NCI-H2196 (cell line): ENCODE results near the gene FXYD6.
A peak's percentile ranks its signal among the peaks of the same experiment; 100 is the strongest.
"Not testable (repeated sequence)": the region's sequence is repeated elsewhere in the genome, so short reads cannot be mapped to it uniquely, and the experiment has no call there.

Source experiments
- DNase-seq: peaks from one replicate; lab custom pipeline; 2025; ENCODE audit not compliant: unreplicated experiment; lab: John Stamatoyannopoulos, UW

FXYD6 gene

GRCh38 chr11:117871160-117871559, 5.3 kb downstream of the FXYD6 start:
- no peak for DNase-seq

GRCh38 chr11:117870103-117870952, 6.1 kb downstream of the FXYD6 start:
- DNase-seq = peak; percentile 58

- no peak for DNase-seq
Observed at GRCh38 chr11:117869604-117870003, 6.9 kb downstream of the FXYD6 start.

- DNase-seq = peak; percentile 45
Observed at GRCh38 chr11:117868815-117869561, 7.5 kb downstream of the FXYD6 start.

- no peak for DNase-seq
Observed at GRCh38 chr11:117868088-117868487, 8.4 kb downstream of the FXYD6 start.

GRCh38 chr11:117866526-117866925, 9.9 kb downstream of the FXYD6 start:
- no peak for DNase-seq

- not testable (repeated sequence) for DNase-seq
Observed at GRCh38 chr11:117865546-117865945, 10.9 kb downstream of the FXYD6 start.

GRCh38 chr11:117863383-117863782, 13.1 kb downstream of the FXYD6 start:
- DNase-seq = no peak

- DNase-seq = no peak
Observed at GRCh38 chr11:117862753-117863152, 13.7 kb downstream of the FXYD6 start.

GRCh38 chr11:117862019-117862725, 14.3 kb downstream of the FXYD6 start:
- no peak for DNase-seq

- peak; percentile 79 for DNase-seq
Observed at GRCh38 chr11:117861151-117862018, 15.1 kb downstream of the FXYD6 start.

GRCh38 chr11:117860139-117860538, 16.3 kb downstream of the FXYD6 start:
- no peak for DNase-seq

- DNase-seq = no peak
Observed at GRCh38 chr11:117859488-117860112, 16.9 kb downstream of the FXYD6 start.

- DNase-seq = no peak
Observed at GRCh38 chr11:117859061-117859460, 17.4 kb downstream of the FXYD6 start.

GRCh38 chr11:117857734-117858414, 18.6 kb downstream of the FXYD6 start:
- no peak for DNase-seq

GRCh38 chr11:117855912-117856651, 20.4 kb downstream of the FXYD6 start:
- DNase-seq = no peak

- no peak for DNase-seq
Observed at GRCh38 chr11:117855186-117855845, 21.1 kb downstream of the FXYD6 start.

- no peak for DNase-seq
Observed at GRCh38 chr11:117852309-117852708, 24.1 kb downstream of the FXYD6 start.
